Retinal pigment epithelial cell (primary cell): ENCODE measurements around the gene PYY.

Experiments used
- DNase-seq: peaks from one replicate; pipeline ENCODE4 v3.0.0-alpha.2; 2010; ENCODE audit warnings: low read depth
- H3K4me3 ChIP-seq: 2 replicates; pipeline ENCODE4 v1.5.1; 2011; ENCODE audit warnings: mild to moderate bottlenecking, low read length, control low read depth, moderate library complexity
- CTCF ChIP-seq: conservative IDR thresholded peaks from 2 replicates; pipeline ENCODE4 v1.5.1; 2011; ENCODE audit warnings: low read depth, low read length, control low read depth, inconsistent platforms

Gene PYY

GRCh38 chr17:43953746-43954145, at the start of gene PYY:
Gene PYY (minus strand): TSS chr17:43953940. CDS start chr17:43953483, 457 bp downstream.
- DNase-seq, result no peak
- H3K4me3 ChIP-seq, result no peak within 1 kb of the TSS
- TF ChIP-seq CTCF, result no peak

- H3K4me3 ChIP-seq, result no peak overlapping the region
- TF ChIP-seq CTCF, result no peak
- DNase-seq, result no peak
These were observed 48.6 kb upstream of the PYY start for GRCh38 chr17:44002141-44002848.

- no peak overlapping the region for H3K4me3 ChIP-seq
- no peak for TF ChIP-seq CTCF
- DNase-seq, result no peak
These were observed 47.8 kb upstream of the PYY start for GRCh38 chr17:44001461-44001920.

- TF ChIP-seq CTCF, result no peak
- no peak overlapping the region for H3K4me3 ChIP-seq
These were observed 47.2 kb upstream of the PYY start for GRCh38 chr17:44000871-44001460.

GRCh38 chr17:44000141-44000860, 46.6 kb upstream of the PYY start:
- DNase-seq, result no peak
- no peak overlapping the region for H3K4me3 ChIP-seq
- no peak for TF ChIP-seq CTCF

More at GRCh38 chr17:44000871-44001460, 47.2 kb upstream of the PYY start:
- DNase-seq, result no peak

GRCh38 chr17:43999024-43999423, 45.3 kb upstream of the PYY start:
- TF ChIP-seq CTCF, result no peak
- DNase-seq, result no peak
- H3K4me3 ChIP-seq, result no peak overlapping the region
